NOMO-1 treated with dmso at 0.1 percent for 144 hours (cell line): Measurements from ENCODE around the gene UBE2B.

ENCODE experiments used
- DNase-seq: peaks from one replicate; lab custom pipeline; 2025; ENCODE audit not compliant: unreplicated experiment; lab: John Stamatoyannopoulos, UW

UBE2B gene

GRCh38 chr5:134436523-134437339, 65.4 kb downstream of the UBE2B start:
- peak; percentile 72 for DNase-seq

GRCh38 chr5:134437340-134437846, 66.0 kb downstream of the UBE2B start:
- no peak for DNase-seq

- no peak for DNase-seq
These were observed 66.6 kb downstream of the UBE2B start for GRCh38 chr5:134437847-134438581.

- DNase-seq, result no peak
These were observed 67.4 kb downstream of the UBE2B start for GRCh38 chr5:134438721-134439123.

- no peak for DNase-seq
These were observed 67.9 kb downstream of the UBE2B start for GRCh38 chr5:134439210-134439654.

- no peak for DNase-seq
These were observed 68.9 kb downstream of the UBE2B start for GRCh38 chr5:134440201-134440755.
